ENCODE results near the gene KLK2. TPM values are rescaled to one million over a fixed set of nuclear protein-coding genes. Genes with fewer than 3 reads are reported as not detected.

KLK2 gene
- total RNA-seq, 1 donor from 2014 or later, result not detected

GRCh38 chr19:50922317-50922853, 49.1 kb downstream of the KLK2 start:
- peak; percentile 76 for DNase-seq (ENCODE audit: low spot score)

GRCh38 chr19:50924586-50924985, 51.3 kb downstream of the KLK2 start:
- DNase-seq (ENCODE audit: low spot score), result no peak

- DNase-seq (ENCODE audit: low spot score), result no peak
These were observed 52.5 kb downstream of the KLK2 start for GRCh38 chr19:50925734-50926133.

GRCh38 chr19:50926144-50926543, 52.9 kb downstream of the KLK2 start:
- DNase-seq (ENCODE audit: low spot score), result no peak

- DNase-seq (ENCODE audit: low spot score), result no peak
These were observed 55.6 kb downstream of the KLK2 start for GRCh38 chr19:50928831-50929230.

Other genes with a start within 250 kb of the KLK2 start
- 0.96 TPM for gene SYT3, start 233.6 kb upstream of the KLK2 start, total RNA-seq
- gene C19orf81, start 224.0 kb upstream of the KLK2 start, total RNA-seq, result 1.6 TPM
- 0.29 TPM for gene SHANK1, start 153.6 kb upstream of the KLK2 start, total RNA-seq
- 8.1 TPM for gene CLEC11A, start 150.1 kb upstream of the KLK2 start, total RNA-seq
- not detected for gene GPR32, start 103.0 kb upstream of the KLK2 start, total RNA-seq
- not detected for gene ACP4, start 83.0 kb upstream of the KLK2 start, total RNA-seq
- 0.60 TPM for gene KLK1, start 49.7 kb upstream of the KLK2 start, total RNA-seq
- gene KLK15, start 39.9 kb upstream of the KLK2 start, total RNA-seq, result not detected
- gene KLK3, start 18.5 kb upstream of the KLK2 start, total RNA-seq, result not detected
- gene KLK4, start 38.0 kb downstream of the KLK2 start, total RNA-seq, result not detected
- not detected for gene KLK5, start 79.6 kb downstream of the KLK2 start, total RNA-seq
- not detected for gene KLK6, start 96.2 kb downstream of the KLK2 start, total RNA-seq
- gene KLK7, start 110.5 kb downstream of the KLK2 start, total RNA-seq, result not detected
- not detected for gene KLK8, start 128.2 kb downstream of the KLK2 start, total RNA-seq
- gene KLK10, start 146.3 kb downstream of the KLK2 start, total RNA-seq, result 0.29 TPM
- 1.0 TPM for gene KLK11, start 153.2 kb downstream of the KLK2 start, total RNA-seq
- not detected for gene KLK12, start 161.6 kb downstream of the KLK2 start, total RNA-seq
- not detected for gene KLK13, start 191.7 kb downstream of the KLK2 start, total RNA-seq
- gene KLK14, start 209.4 kb downstream of the KLK2 start, total RNA-seq, result not detected
- gene CTU1, start 235.0 kb downstream of the KLK2 start, total RNA-seq, result 5.3 TPM

Data from ureter (tissue), 1 donor.